Dendritic cell treated with granulocyte-macrophage colony-stimulating factor and Interleukin-4, amounts not matched to agents 40 ng/mL and 50 ng/mL, for 4 days (primary cell): ENCODE data around the gene TMEM171.

Source experiments
- H3K27ac Mint-ChIP-seq: one replicate; pipeline ENCODE4 v1.8.0; 2022; ENCODE audit warnings: mild to moderate bottlenecking, mixed read lengths
- H3K27me3 Mint-ChIP-seq: one replicate; pipeline ENCODE4 v1.8.0; 2022; ENCODE audit warnings: mild to moderate bottlenecking, mixed read lengths
- H3K36me3 Mint-ChIP-seq: one replicate; pipeline ENCODE4 v1.8.0; 2022; ENCODE audit warnings: low read depth, mixed read lengths
- H3K4me1 Mint-ChIP-seq: one replicate; pipeline ENCODE4 v1.8.0; 2022; ENCODE audit warnings: low read depth, mixed read lengths
- H3K4me3 Mint-ChIP-seq: one replicate; pipeline ENCODE4 v1.8.0; 2022; ENCODE audit warnings: mild to moderate bottlenecking, moderate library complexity, mixed read lengths
- H3K9me3 Mint-ChIP-seq: one replicate; pipeline ENCODE4 v1.8.0; 2022; ENCODE audit warnings: mixed read lengths
- intact Hi-C: fragments of 100-400 bp; cut with micrococcal nuclease; formaldehyde crosslinking; loops from one replicate; pipeline ENCODE4 v1.15.0; 2022

Gene TMEM171

DNA sequence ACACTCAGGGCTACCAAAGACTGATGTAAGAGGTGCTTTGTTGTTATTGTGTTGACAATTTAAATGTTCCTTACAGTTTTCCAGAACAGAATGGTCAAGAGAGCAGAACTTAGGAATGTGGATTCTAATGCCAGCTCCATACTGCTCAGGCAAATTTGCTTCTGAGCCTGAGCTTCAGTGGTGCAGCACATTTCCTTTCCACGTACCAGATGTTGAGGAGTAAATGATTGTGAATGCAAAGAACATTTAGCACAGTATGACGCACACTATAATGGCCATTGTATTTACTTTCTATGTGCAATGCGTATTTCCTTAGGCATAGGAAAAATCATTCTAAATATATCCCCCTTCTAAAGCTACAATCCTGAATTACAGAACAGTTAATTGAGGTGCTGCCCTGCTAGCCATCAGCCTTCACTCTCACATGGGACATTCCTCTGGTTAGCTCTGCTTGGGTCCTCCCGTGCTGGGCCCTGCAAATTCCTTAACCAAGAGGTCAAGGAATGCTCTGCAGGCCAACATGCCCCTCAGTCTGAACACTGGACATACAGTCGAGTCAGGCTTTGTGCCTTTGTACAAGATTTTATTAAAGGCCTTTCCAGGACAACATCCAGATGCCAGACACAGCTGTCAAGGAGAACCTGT lies 31.5 kb downstream of the TMEM171 start:
- H3K27ac Mint-ChIP-seq: no peak overlapping the region
- H3K27me3 Mint-ChIP-seq: peaks cover 85% of the 10 kb centered on the region
- no peaks in the 10 kb centered on the region for H3K9me3 Mint-ChIP-seq
- no peaks in the 10 kb centered on the region for H3K36me3 Mint-ChIP-seq
- intact Hi-C loops: no loop called here
- no peak overlapping the region for H3K4me3 Mint-ChIP-seq
- H3K4me1 Mint-ChIP-seq: peaks cover 7% of the 10 kb centered on the region

DNA sequence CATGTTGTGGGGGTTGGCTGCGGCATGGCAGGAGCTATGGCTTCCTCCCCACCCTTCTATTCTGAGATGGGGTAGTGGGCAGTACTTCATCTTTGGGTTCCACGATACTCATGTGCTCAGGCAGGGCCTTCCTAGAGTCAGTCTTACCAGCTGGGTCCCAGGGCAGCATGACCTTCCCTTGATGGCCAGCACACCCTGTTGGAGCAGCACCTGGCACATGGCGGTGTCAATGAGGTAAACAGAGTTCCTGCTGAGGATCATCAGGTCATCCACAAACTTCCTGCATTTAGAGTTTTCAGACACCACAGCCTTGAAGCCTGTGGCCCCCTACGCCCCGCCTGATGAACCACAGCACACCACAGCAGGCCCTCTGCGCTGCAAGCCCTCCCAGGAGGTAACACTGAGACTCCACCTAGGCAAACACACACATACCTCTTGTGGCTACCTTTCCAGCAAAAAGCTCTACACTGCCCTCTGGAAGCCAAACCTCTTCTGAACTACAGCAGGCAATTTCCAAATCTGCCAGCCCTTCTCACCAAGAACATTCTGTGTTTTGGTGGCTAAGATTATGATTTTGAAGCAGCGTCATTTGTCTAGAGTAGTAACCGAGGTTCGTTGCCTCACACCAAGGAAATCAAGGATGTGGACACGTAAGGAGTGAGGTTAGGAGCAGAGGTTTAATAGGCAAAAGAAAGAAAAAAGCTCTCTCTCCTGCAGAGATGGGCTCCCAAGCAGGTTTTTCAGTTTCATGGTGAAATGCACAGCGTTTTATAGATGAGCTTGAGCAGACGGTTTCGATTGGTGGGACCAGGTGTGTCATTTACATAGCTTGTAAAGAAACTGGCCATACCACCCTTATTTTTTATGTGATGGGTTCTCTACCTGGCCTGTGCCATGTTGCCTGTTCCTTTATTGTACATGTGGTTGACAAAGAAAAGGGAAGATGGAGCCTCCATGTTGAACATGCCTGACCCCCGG lies 32.3 kb downstream of the TMEM171 start:
- peaks cover 7% of the 10 kb centered on the region for H3K4me1 Mint-ChIP-seq
- H3K27ac Mint-ChIP-seq: no peak overlapping the region
- no peaks in the 10 kb centered on the region for H3K9me3 Mint-ChIP-seq
- intact Hi-C loops: no loop called here
- H3K36me3 Mint-ChIP-seq: no peaks in the 10 kb centered on the region
- peaks cover 86% of the 10 kb centered on the region for H3K27me3 Mint-ChIP-seq
- no peak overlapping the region for H3K4me3 Mint-ChIP-seq

DNA sequence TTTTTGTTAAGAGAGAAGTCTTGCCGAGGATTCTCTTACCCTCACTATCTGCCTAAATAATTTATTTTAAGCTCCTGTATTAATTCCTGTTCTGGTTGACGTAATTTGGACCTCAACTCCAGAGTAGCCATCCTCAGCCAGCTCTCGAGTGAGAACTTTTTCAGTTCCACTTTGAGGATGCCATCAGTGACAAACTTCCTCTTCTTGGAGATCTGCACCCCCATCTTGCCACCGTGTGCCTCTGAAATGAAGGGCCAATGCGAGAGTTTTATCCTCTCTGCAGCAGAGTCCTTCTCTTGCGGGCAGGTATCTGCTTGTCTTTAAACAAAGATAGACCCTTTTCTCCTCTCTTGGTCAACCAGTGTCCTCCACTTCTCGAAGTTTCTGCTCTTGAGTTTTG lies 33.1 kb downstream of the TMEM171 start:
- Mint-ChIP-seq H3K4me3 (no peak overlapping the region), H3K4me1 (peaks cover 7% of the 10 kb centered on the region), H3K9me3 (no peaks in the 10 kb centered on the region), H3K36me3 (no peaks in the 10 kb centered on the region), H3K27me3 (peaks cover 89% of the 10 kb centered on the region), H3K27ac (no peak overlapping the region)
- intact Hi-C loops: no loop called here

DNA sequence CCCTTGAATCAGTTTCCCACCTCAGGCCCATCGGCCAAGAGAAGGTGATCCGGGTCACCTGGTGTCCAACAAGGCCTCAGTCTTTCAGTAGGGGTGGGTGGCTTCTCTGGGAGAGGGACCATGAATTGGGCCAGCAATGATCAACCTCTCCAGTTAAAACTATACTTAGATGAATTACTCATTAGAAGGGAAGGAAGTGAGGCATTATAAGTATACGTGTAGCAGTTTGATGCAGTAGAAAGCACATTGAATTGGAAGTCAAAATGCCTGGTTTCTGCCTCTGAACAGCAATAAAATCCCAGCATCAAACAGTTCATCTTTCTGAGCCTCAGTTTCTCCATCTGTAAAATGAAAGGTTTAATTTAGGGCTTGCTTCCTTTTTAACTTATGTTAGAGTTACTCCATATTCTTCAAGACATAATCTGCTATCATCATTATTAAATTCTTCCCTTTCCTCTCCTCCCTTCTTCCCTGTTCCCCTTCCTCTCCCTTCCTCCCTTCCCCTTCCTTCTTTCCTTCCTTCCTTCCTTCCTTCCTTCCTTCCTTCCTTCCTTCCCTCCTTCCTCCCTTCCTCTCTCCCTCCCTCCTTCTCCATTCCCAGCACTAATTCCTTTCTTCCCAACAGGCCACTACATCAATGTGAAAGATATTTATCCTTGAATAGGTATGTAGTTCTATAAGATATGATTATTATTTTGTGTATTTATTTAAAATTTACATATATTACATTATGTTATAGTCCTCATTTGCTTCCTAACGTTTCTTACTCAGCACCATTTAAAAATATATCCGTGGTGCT lies 34.0 kb downstream of the TMEM171 start:
- Mint-ChIP-seq H3K9me3 (no peaks in the 10 kb centered on the region), H3K4me1 (peaks cover 7% of the 10 kb centered on the region), H3K36me3 (no peaks in the 10 kb centered on the region), H3K27me3 (peaks cover 90% of the 10 kb centered on the region), H3K4me3 (no peak overlapping the region), H3K27ac (no peak overlapping the region)
- intact Hi-C loops: no loop called here

DNA sequence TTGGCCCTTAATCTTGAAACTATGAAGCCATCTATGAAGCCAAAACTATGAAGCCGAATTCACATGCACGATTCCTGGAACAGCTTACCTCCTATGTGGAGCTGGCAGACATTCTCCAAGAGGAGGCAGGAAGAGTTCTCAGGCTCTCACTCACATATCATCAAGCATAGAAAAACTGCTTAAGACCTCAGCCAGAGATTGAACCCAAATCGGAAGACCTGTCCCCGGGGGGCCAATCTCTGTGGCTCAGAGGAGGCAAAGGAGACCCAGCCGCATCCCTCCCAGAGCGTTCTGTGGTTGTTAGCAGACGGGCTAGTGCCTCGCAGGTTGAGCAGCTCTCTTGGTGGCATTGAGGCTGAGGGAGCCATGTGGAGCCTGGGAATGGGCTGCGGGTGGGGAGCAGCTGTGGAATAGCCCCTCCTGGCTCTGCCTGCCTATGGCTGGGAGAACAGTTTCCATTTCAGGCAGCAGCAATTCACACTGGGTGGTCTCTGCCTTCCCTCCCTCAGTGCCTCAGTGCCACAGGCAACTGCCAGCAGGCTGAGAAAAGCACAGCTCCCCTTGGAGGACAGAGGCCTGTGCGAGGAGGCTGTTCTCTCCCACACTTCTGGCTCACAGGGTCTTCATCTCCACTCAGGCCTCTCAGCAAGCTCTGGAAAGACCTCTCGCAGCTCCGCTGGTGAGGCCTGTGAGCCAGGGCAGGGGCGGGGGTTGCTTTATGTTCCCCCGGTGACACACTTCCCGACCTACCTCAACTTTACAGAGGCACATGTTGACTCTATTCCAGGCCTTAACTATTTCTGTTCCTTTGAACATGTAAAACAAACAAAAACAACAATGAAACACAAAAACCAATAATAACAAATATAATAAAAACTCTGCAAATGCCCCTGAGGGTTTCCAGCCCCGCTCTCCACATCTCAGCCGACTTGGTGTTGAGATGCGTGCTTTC lies 35.2 kb downstream of the TMEM171 start:
- H3K4me3 Mint-ChIP-seq: no peak overlapping the region
- H3K9me3 Mint-ChIP-seq: no peaks in the 10 kb centered on the region
- intact Hi-C loops: no loop called here
- peaks cover 16% of the 10 kb centered on the region for H3K4me1 Mint-ChIP-seq
- no peak overlapping the region for H3K27ac Mint-ChIP-seq
- H3K36me3 Mint-ChIP-seq: no peaks in the 10 kb centered on the region
- H3K27me3 Mint-ChIP-seq: peaks cover 93% of the 10 kb centered on the region

DNA sequence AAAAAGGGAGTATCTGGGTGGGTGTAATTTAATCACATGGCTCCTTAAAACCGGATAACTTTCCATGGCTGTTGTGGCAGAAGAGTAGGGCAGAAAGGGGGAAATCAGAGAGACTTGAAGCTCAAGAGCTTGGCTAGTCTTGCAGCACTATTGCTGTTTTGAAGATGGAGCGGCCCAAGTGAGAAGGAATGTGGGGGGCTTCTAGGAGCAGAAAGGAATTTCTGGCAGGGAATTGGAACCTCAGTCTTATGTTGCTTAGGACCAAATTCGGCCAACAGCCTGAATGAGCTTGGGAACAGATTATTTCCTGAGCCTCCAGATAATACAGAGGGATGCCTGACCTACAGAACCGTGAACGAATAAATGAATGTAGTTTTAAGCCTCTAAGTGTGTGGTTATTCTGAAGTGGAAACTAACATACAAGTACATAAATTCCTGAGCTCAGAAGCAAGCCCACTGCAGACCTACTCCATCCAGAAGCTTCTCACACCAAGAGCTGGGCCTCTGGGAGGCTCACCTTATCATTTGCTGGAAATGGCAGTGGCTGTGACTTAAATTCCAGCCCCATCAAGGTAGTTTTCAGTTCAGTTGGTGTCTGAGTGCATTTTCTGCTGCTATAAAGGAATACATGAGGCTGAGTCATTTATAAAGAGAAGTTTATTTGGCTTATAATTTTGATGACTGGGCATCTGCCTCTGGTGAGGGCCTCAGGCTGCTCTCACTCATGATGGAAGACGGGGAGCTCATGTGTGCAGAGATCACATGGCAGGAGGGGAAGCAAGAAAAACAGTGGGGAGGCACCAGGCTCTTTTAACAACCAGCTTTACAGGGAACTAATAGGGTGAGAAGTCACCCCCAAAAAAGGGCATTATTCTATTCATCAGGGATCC lies 37.3 kb downstream of the TMEM171 start:
- Mint-ChIP-seq H3K9me3 (no peaks in the 10 kb centered on the region), H3K27ac (no peak overlapping the region), H3K4me3 (no peak overlapping the region)

DNA sequence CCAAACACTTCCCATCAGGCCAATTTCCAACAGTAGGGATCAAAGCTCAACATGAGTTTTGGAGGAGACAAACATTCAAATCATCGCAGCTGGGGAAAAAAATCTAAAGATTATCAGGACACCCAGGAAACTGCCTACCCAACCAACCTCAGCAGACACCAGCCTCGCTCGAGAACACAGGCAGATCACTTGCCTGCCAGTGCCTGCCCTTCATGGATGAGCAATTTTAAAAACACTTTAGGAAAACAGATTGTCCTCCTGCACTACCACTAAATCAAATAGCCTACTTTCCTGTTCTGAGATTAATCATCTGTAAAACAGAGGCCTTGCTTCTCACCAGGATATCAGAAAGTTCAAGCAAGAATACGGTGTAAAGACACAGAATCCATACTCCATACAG lies 37.9 kb downstream of the TMEM171 start:
- Mint-ChIP-seq H3K4me3 (no peak overlapping the region), H3K9me3 (no peaks in the 10 kb centered on the region), H3K27me3 (peaks cover 91% of the 10 kb centered on the region), H3K36me3 (no peaks in the 10 kb centered on the region), H3K27ac (no peak overlapping the region), H3K4me1 (peaks cover 16% of the 10 kb centered on the region)
- intact Hi-C loops: no loop called here

More for the DNA sequence above, 37.3 kb downstream of the TMEM171 start:
- H3K36me3 Mint-ChIP-seq: no peaks in the 10 kb centered on the region
- intact Hi-C loops: no loop called here
- H3K27me3 Mint-ChIP-seq: peaks cover 90% of the 10 kb centered on the region
- peaks cover 16% of the 10 kb centered on the region for H3K4me1 Mint-ChIP-seq

DNA sequence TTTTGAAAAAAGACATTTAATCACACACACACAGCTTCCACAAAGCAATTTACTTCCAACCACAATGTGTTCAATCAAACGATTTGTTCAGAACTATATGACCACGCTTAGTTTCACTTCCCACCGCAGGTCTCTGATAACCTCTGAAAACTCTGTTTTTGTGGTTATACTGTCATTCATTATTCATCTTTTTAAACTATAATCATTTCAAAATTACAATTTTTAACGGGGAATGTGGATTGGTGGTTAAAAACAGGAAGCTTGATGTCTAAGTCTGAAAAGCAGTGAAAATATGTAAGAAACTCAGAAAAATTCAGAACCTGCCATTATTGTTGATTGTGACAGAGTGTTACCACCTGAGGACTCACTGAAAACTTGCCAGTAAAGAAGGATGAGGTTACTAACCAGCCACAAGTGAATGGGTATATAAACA lies 39.9 kb downstream of the TMEM171 start:
- H3K27ac Mint-ChIP-seq: no peak overlapping the region
- H3K27me3 Mint-ChIP-seq: peaks cover 84% of the 10 kb centered on the region
- H3K36me3 Mint-ChIP-seq: no peaks in the 10 kb centered on the region
- H3K4me3 Mint-ChIP-seq: no peak overlapping the region
- no peaks in the 10 kb centered on the region for H3K9me3 Mint-ChIP-seq
- H3K4me1 Mint-ChIP-seq: peaks cover 9% of the 10 kb centered on the region
- intact Hi-C loops: no loop called here

DNA sequence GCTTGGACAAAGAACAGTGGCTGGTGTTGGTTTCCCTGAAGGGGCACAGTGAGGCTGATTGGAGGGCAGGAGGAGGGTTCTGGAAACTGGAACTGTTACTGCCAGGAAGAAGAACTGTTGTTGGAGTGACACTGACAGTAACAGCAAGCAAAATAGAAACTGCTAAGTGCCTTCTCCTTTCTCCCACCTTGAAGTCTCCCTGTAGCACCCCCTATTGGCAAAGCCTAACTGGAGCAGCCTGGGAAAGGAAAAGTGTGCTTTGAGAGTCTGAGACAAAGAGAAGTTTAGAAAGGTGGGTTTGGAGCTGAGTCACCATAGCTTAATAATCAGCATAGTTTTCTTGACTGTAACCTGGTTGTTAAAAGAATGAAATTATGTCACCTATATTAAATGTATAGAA lies 50.1 kb downstream of the TMEM171 start:
- Mint-ChIP-seq H3K36me3 (no peaks in the 10 kb centered on the region), H3K27ac (no peak overlapping the region), H3K27me3 (peaks cover 83% of the 10 kb centered on the region), H3K4me3 (no peak overlapping the region), H3K4me1 (no peaks in the 10 kb centered on the region), H3K9me3 (no peaks in the 10 kb centered on the region)
- intact Hi-C loops: no loop called here

DNA sequence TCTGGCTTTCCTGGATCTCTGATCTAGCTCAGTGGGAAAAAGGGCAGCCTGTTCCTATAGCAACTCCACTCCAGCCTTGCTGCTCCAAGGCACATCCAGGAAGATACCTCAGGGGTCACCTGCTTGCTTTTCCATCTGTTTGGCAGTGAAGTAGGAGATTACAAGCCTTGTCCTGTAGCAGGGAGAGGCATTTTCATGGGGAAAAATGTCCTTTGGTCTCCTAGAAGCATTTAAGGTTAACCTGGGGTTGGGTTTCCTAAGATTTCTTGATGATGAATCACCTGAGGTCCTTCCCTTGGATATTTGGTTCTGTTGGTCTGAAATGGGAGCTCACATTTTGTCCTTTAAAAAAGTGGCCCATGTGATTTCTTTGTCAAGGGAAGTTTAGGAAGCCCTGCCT lies 51.1 kb downstream of the TMEM171 start:
- no peak overlapping the region for H3K4me3 Mint-ChIP-seq
- no peaks in the 10 kb centered on the region for H3K4me1 Mint-ChIP-seq
- H3K9me3 Mint-ChIP-seq: no peaks in the 10 kb centered on the region
- intact Hi-C loops: no loop called here
- H3K27ac Mint-ChIP-seq: no peak overlapping the region
- peaks cover 84% of the 10 kb centered on the region for H3K27me3 Mint-ChIP-seq
- H3K36me3 Mint-ChIP-seq: no peaks in the 10 kb centered on the region

DNA sequence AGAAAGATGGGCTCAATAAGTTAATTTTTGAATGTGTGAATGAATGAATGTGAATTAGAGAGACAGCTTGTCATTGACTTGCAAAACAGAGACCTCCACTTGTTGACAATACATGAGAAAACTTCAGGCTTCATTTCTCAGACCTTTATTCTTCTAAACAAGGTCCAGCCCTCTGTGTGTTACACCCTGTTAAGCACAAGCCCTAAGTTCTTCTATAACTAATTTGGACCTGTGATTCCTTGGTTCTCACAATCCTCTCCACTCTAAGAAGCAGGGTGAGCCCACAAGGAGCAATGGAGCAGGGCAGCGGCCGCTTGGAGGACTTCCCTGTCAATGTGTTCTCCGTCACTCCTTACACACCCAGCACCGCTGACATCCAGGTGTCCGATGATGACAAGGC lies 52.6 kb downstream of the TMEM171 start, which contains the start of gene TMEM174:
Gene TMEM174 (plus strand): TSS at position 243 of the 400 bp plus-strand sequence. CDS start 51 bp downstream, at position 294.
- intact Hi-C loops: no loop called here
- H3K27ac Mint-ChIP-seq: no peak within 1 kb of the TSS
- no peaks in the 10 kb centered on the region for H3K36me3 Mint-ChIP-seq
- H3K4me1 Mint-ChIP-seq: no peaks in the 10 kb centered on the region
- H3K4me3 Mint-ChIP-seq: no peak within 1 kb of the TSS
- H3K27me3 Mint-ChIP-seq: peaks cover 85% of the 10 kb centered on the region
- no peaks in the 10 kb centered on the region for H3K9me3 Mint-ChIP-seq

DNA sequence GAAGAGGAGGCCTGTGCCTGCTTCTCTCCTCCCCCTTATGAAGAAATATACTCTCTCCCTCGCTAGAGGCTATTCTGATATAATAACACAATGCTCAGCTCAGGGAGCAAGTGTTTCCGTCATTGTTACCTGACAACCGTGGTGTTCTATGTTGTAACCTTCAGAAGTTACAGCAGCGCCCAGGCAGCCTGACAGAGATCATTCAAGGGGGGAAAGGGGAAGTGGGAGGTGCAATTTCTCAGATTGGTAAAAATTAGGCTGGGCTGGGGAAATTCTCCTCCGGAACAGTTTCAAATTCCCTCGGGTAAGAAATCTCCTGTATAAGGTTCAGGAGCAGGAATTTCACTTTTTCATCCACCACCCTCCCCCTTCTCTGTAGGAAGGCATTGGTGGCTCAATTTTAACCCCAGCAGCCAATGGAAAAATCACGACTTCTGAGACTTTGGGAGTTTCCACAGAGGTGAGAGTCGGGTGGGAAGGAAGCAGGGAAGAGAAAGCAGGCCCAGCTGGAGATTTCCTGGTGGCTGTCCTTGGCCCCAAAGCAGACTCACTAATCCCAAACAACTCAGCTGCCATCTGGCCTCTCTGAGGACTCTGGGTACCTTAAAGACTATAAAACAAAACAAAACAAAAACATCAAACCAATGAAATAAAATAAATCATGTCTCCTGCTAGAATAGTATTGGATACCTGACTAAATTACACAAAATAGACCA lies 53.9 kb downstream of the TMEM171 start:
- Mint-ChIP-seq H3K9me3 (no peaks in the 10 kb centered on the region), H3K36me3 (no peaks in the 10 kb centered on the region), H3K27ac (no peak overlapping the region), H3K4me1 (no peaks in the 10 kb centered on the region), H3K4me3 (no peak overlapping the region), H3K27me3 (peaks cover 86% of the 10 kb centered on the region)
- intact Hi-C loops: no loop called here
